ENCODE results near the gene NECTIN4.

NECTIN4 gene

DNA sequence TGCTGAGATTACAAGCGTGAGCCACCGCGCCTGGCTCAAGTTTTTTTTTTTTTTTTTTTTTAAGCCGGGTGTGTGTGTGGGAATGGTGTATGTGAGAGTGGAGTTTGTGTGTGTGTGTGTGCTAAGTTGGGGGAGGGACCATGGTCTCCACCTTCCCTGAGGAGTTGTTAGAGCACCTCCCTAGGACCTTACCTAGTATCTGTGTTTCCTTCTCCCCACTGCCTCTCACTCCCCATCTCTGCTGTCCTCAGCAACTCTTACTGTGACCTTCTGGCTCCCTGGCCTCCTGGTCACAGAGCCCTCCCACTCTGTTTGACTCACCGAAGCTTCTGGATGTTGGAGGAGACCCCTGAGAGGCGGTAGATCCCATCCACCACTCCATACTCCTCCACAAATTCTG is 30.1 kb downstream of the NECTIN4 start:
- H3K9ac ChIP-seq (ENCODE audit: low read depth, low read length) = no peak overlapping the region
- TF ChIP-seq EZH2 (IDR thresholded peaks at IDR 0.05; ENCODE audit: borderline replicate concordance, low read depth, low read length, severe bottlenecking) = no peak
- TF ChIP-seq, protein P1, sequence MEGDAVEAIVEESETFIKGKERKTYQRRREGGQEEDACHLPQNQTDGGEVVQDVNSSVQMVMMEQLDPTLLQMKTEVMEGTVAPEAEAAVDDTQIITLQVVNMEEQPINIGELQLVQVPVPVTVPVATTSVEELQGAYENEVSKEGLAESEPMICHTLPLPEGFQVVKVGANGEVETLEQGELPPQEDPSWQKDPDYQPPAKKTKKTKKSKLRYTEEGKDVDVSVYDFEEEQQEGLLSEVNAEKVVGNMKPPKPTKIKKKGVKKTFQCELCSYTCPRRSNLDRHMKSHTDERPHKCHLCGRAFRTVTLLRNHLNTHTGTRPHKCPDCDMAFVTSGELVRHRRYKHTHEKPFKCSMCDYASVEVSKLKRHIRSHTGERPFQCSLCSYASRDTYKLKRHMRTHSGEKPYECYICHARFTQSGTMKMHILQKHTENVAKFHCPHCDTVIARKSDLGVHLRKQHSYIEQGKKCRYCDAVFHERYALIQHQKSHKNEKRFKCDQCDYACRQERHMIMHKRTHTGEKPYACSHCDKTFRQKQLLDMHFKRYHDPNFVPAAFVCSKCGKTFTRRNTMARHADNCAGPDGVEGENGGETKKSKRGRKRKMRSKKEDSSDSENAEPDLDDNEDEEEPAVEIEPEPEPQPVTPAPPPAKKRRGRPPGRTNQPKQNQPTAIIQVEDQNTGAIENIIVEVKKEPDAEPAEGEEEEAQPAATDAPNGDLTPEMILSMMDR (IDR thresholded peaks at IDR 0.05; ENCODE audit: borderline replicate concordance, extremely low read depth, low read length, poor library complexity, severe bottlenecking) = no peak
- H3K4me2 ChIP-seq (ENCODE audit: insufficient read depth, low read length) = no peak overlapping the region
- peaks cover 14% of the 10 kb centered on the region; the same call in 1 of the 2 replicates for H4K20me1 ChIP-seq (ENCODE audit: insufficient read depth, low read length)
- ATAC-seq (ENCODE audit: insufficient read depth, low read depth) (no peak), DNase-seq (no peak)
- no peak overlapping the region for H3K4me3 ChIP-seq (ENCODE audit: low read depth in 1 of 2, low read length in 2 of 2)
- H3K79me2 ChIP-seq (ENCODE audit: insufficient read depth, low read length) = peaks cover 45% of the 10 kb centered on the region
- no peaks in the 10 kb centered on the region; the same call in 1 of the 2 replicates for H3K4me1 ChIP-seq (ENCODE audit: insufficient read depth, low read length)
- no peak overlapping the region for H3K27ac ChIP-seq (ENCODE audit: low read length)
- no peaks in the 10 kb centered on the region for H3K27me3 ChIP-seq (ENCODE audit: insufficient read depth, low read length, poor library complexity)
- H3K9me3 ChIP-seq (ENCODE audit: insufficient read depth, low read length, severe bottlenecking) = no peaks in the 10 kb centered on the region
- peaks cover 60% of the 10 kb centered on the region for H3K36me3 ChIP-seq (ENCODE audit: insufficient read depth, low read length)
- H2AFZ ChIP-seq (ENCODE audit: low read depth, low read length) = no peak overlapping the region

DNA sequence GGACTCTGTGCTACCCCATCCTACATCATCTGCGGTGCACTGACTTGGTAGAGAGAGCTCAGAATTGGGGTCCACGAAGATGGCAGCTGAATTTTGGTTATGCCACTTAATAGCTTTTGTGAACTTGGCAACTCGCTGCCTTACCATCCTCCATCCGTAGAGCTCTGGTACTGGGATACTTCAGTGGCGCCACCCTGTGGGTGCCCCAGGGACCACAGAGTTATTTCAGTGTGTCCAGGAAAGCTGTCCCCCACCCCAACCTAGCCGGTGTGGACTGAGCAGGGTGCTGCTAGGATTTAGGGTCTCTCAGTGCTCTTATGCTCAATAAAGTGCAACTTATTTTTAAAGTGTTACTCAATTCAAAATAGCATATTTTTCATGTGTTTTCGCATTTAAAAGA is 34.6 kb downstream of the NECTIN4 start:
- TF ChIP-seq EZH2 (IDR thresholded peaks at IDR 0.05; ENCODE audit: borderline replicate concordance, low read depth, low read length, severe bottlenecking) = no peak
- TF ChIP-seq, protein P1 (IDR thresholded peaks at IDR 0.05; ENCODE audit: borderline replicate concordance, extremely low read depth, low read length, poor library complexity, severe bottlenecking) = peak; percentile 52
- no peak for ATAC-seq (ENCODE audit: insufficient read depth, low read depth)
- H3K36me3 ChIP-seq (ENCODE audit: insufficient read depth, low read length) = peaks cover 83% of the 10 kb centered on the region

GRCh38 chr1:161054232-161054631 is 35.1 kb downstream of the NECTIN4 start:
- peaks cover 83% of the 10 kb centered on the region for H3K36me3 ChIP-seq (ENCODE audit: insufficient read depth, low read length)
- H3K4me1 ChIP-seq (ENCODE audit: insufficient read depth, low read length) = no peaks in the 10 kb centered on the region
- H3K79me2 ChIP-seq (ENCODE audit: insufficient read depth, low read length) = peaks cover 14% of the 10 kb centered on the region
- H3K27me3 ChIP-seq (ENCODE audit: insufficient read depth, low read length, poor library complexity) = no peaks in the 10 kb centered on the region
- no peaks in the 10 kb centered on the region for H3K9me3 ChIP-seq (ENCODE audit: insufficient read depth, low read length, severe bottlenecking)
- 0 out of 2 replicates have a peak, but pooled peaks cover 9% of the 10 kb centered on the region for H4K20me1 ChIP-seq (ENCODE audit: insufficient read depth, low read length)
- TF ChIP-seq, protein P1 (IDR thresholded peaks at IDR 0.05; ENCODE audit: borderline replicate concordance, extremely low read depth, low read length, poor library complexity, severe bottlenecking) = no peak
- no peak for TF ChIP-seq EZH2 (IDR thresholded peaks at IDR 0.05; ENCODE audit: borderline replicate concordance, low read depth, low read length, severe bottlenecking)
- no peak overlapping the region for H3K4me2 ChIP-seq (ENCODE audit: insufficient read depth, low read length)
- H3K27ac ChIP-seq (ENCODE audit: low read length) = no peak overlapping the region
- H3K4me3 ChIP-seq (ENCODE audit: low read depth in 1 of 2, low read length in 2 of 2) = no peak overlapping the region
- ATAC-seq (ENCODE audit: insufficient read depth, low read depth) (no peak), DNase-seq (no peak)
- no peak overlapping the region for H3K9ac ChIP-seq (ENCODE audit: low read depth, low read length)
- no peak overlapping the region for H2AFZ ChIP-seq (ENCODE audit: low read depth, low read length)

More for the DNA sequence above, 34.6 kb downstream of the NECTIN4 start:
- peaks cover 18% of the 10 kb centered on the region for H3K79me2 ChIP-seq (ENCODE audit: insufficient read depth, low read length)
- H3K4me3 ChIP-seq (ENCODE audit: low read depth in 1 of 2, low read length in 2 of 2) = no peak overlapping the region
- no peaks in the 10 kb centered on the region for H3K4me1 ChIP-seq (ENCODE audit: insufficient read depth, low read length)
- no peak for DNase-seq
- H2AFZ ChIP-seq (ENCODE audit: low read depth, low read length) = no peak overlapping the region
- H3K27me3 ChIP-seq (ENCODE audit: insufficient read depth, low read length, poor library complexity) = no peaks in the 10 kb centered on the region
- H4K20me1 ChIP-seq (ENCODE audit: insufficient read depth, low read length) = 0 out of 2 replicates have a peak, but pooled peaks cover 9% of the 10 kb centered on the region
- H3K27ac ChIP-seq (ENCODE audit: low read length) = no peak overlapping the region
- no peak overlapping the region for H3K4me2 ChIP-seq (ENCODE audit: insufficient read depth, low read length)
- H3K9ac ChIP-seq (ENCODE audit: low read depth, low read length) = no peak overlapping the region
- H3K9me3 ChIP-seq (ENCODE audit: insufficient read depth, low read length, severe bottlenecking) = no peaks in the 10 kb centered on the region
